Putamen (tissue), 1 donor: Measurements from ENCODE around the gene MFAP5.
"Not testable (repeated sequence)": the region's sequence is repeated elsewhere in the genome, so short reads cannot be mapped to it uniquely, and the experiment has no call there.

ENCODE experiments used
- DNase-seq: peaks from one replicate; pipeline ENCODE4 v3.0.0-alpha.2; 2016; ENCODE audit warnings: low spot score

MFAP5 gene

DNA sequence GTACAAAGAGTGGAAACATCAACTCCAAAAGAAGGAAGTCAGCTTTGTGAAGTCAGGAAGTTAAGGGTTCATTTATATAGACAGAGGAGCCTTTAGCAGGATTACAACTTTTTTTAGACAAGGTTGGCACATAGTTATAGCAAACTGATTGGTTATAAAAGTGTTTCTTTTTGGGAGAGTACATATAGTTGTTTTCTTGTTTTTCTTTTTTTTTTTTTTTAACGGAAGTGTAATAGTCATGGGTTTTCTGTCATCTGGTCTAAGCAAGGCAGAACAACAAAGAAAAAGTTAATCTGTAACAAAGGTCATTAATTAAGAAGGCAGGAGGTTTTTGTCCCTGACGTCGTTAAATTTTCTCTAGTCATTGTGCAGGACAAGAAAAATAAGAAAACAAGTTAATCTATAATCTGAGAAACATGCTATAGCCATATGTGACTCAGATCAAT lies 13.0 kb upstream of the MFAP5 start:
- DNase-seq: no peak

GRCh38 chr12:8672381-8672780 lies 9.8 kb upstream of the MFAP5 start:
- DNase-seq: no peak

DNA sequence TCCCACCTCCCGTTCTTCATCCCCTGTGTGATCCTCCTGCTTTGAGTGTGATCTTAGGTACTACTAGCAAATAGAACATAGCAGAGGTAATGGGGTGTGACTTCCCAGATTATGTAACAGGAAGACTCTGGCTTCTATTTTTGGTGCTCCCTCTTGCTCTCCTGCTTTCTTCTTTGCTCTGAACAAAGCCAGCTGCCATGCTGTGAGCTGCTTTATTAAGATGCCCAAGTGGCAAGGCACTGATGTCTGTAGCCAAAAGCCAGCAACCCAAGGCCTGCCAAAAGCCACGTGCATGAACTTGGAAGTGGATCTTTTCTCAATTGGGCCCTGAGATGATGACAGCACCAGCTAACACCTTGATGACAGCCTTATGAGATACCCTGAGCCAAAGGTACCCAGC lies 5.8 kb upstream of the MFAP5 start:
- peak; percentile 56 for DNase-seq

GRCh38 chr12:8667270-8667669 lies 4.6 kb upstream of the MFAP5 start:
- DNase-seq: no peak

GRCh38 chr12:8665759-8666158 lies 3.1 kb upstream of the MFAP5 start:
- DNase-seq: no peak

DNA sequence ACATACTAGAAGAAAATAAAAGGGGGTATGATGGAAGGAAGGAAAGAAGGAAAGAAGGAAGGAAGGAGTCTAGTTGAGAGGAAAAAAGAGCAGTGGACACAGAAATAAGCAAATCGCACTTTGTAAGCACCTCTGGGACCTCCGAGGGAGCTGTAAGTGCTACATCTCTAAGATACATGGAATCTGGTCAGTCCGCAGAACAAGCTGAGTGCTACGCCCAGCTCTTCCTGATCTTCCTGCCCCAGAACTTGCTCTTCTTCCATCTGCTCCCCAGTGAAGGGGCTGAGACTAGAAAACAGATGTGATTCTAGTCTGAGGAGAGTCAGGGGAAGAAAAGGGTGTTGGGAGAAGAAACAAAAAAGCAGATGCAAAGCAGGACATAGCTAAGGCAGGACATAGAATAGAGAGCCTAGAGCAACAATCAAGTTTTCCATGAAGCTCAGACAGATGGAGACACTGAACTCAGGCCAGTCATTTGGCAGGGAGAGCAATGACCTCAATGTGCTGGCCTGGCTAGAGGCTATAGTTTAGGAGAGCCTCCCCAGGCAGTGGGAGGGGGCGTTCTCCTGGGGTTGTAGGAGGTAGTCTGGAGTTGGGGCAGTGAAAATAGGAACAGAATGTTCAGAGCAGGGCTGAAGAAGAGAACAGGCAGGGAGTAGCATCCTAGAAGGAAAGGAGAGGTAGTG lies 1.7 kb upstream of the MFAP5 start:
- no peak for DNase-seq

GRCh38 chr12:8661751-8662150 lies 875 bp downstream of the MFAP5 start:
- DNase-seq: no peak

DNA sequence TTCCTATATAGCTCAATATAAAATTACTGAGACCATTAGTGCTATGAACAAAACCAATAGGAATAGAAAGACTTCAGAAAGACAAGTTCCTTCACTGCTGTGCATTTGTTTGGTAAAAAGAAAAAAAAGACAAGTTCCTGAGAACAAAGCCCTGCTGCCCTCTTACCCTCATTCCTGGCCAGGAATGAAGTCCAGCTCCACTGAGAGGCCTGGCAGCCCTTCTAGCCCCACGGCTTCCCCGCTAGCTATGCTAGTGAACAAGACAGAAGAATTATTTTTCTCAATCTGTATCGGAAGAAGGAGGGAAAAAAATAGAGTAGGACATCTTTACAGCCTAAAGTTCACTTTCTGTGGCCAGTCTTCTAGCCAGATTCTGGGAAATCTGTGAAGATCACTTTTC lies 1.6 kb downstream of the MFAP5 start:
- DNase-seq: no peak

DNA sequence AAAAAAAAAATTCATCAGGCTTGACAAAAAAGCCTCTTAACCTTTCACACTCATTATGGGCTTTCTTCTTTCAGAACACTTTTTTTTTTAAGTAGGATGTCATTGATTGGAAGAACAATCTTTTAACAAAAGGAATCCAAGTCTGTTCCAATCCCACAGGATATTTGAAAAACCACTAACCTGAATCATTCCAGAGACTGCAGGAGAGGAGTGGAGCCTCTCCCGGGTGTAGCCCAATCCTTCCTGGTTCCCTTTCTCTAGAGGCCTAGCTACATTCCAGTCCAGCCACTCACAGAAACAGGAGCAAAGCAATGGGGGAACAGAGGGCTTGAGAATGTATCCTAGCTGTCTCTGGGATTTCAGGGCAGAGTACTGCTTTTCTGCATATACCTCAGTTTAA lies 4.3 kb downstream of the MFAP5 start:
- no peak for DNase-seq

GRCh38 chr12:8655421-8655820 lies 7.2 kb downstream of the MFAP5 start:
- DNase-seq: no peak

- no peak for DNase-seq
These were observed 13.9 kb downstream of the MFAP5 start for GRCh38 chr12:8648576-8649205.

DNA sequence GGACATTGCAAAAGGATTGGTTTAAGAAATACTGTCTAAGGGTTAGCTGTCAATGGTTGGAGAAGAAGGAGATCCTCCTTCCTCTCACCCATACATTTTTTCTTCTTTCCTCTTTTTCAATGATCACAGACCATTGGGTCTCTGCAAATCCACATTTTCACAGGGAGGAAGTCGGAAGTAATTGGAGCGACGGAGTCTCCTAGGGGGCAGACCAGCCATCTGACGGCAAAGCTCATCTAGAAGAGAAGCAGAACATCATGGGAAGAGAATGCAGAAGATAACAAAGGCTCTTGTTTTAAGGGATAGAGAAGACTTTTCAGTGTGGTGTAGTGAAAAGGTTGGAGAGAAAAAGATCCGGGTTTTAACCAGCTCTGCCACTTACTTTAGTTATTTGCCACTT lies 14.7 kb downstream of the MFAP5 start:
- DNase-seq: no peak

GRCh38 chr12:8644345-8645248 lies 18.0 kb downstream of the MFAP5 start:
- DNase-seq: no peak

GRCh38 chr12:8642775-8643174 lies 19.9 kb downstream of the MFAP5 start:
- no peak for DNase-seq

- DNase-seq: no peak
These were observed 22.7 kb downstream of the MFAP5 start for GRCh38 chr12:8639936-8640335.

GRCh38 chr12:8638951-8639350 lies 23.7 kb downstream of the MFAP5 start:
- DNase-seq: no peak

DNA sequence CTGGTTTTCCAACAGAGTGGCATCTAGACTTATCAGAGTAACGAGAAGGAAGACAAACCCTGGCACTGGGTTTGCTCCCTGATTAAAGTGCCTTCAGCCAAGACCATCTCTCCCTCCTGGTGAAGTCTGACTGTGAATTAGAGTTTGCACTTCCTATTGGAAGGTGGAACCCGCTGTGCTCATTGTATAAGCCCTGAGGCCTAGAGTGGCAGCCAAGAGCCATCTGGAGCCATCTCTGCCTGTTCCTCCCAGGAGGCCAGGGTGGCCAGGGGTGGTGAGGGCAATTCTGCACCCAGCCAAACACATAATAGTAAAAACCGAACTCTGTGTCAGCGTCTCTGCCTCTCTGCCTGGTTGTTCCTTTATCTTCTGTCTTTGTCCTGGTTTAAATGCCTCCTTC lies 25.0 kb downstream of the MFAP5 start:
- DNase-seq: no peak

DNA sequence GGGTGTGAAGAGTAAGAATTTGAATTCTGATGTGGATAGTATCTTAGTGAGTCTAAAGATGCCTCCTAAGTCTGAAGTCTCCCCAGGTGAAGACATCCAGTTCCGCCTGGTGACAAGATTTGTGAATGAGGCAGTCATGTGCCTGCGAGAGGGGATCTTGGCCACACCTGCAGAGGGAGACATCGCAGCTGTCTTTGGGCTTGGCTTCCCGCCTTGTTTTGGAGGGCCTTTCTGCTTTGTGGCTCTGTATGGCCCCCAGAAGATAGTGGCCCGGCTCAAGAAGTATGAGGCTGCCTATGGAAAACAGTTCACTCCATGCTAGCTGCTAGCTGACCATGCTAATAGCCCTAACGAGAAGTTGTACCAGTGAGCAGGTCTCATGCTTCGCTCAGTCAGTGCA lies 25.4 kb downstream of the MFAP5 start:
- DNase-seq: no peak

- no peak for DNase-seq
These were observed 26.0 kb downstream of the MFAP5 start for GRCh38 chr12:8636581-8636980.

- DNase-seq: not testable (repeated sequence)
These were observed 26.6 kb downstream of the MFAP5 start for GRCh38 chr12:8636007-8636346.

GRCh38 chr12:8635342-8636006 lies 27.2 kb downstream of the MFAP5 start:
- DNase-seq: not testable (repeated sequence)

DNA sequence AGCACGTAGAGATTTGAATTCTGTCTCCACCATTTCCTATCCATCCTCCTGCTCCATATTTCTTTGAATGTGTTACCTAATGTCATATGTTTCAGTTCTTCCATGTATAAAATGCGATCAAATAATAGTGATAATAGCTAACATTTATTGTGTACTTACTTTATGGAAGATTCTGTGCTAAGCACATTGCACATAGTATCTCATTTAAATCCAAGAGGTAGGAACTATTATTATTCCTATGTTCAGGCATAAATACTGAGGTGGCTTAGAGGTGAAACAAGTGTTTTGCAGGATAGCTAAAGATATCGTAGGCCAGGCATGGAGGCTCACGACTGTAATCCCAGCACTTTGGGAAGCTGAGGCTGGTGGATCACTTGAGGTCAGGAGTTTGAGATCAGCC lies 32.5 kb downstream of the MFAP5 start:
- DNase-seq: no peak
